HG03103 (cell line): ENCODE measurements around the gene RAB1B.
"Not testable (repeated sequence)": the region's sequence is repeated elsewhere in the genome, so short reads cannot be mapped to it uniquely, and the experiment has no call there.

ENCODE experiments used
- ATAC-seq: cut with Tn5 transposase; IDR thresholded peaks from one replicate; pipeline ENCODE4 v1.9.1; 2021; ENCODE audit warnings: low read depth; ENCODE audit not compliant: unreplicated experiment

RAB1B gene

GRCh38 chr11:66293777-66294625, 25.6 kb downstream of the RAB1B start:
- no peak for ATAC-seq

- ATAC-seq, result no peak
Measured at GRCh38 chr11:66294626-66295620, 26.5 kb downstream of the RAB1B start.

GRCh38 chr11:66297610-66298009, 29.2 kb downstream of the RAB1B start:
- ATAC-seq, result no peak

GRCh38 chr11:66299186-66299585, 30.7 kb downstream of the RAB1B start:
- no peak for ATAC-seq

- ATAC-seq, result no peak
Measured at GRCh38 chr11:66302656-66303055, 34.2 kb downstream of the RAB1B start.

- no peak for ATAC-seq
Measured at GRCh38 chr11:66309475-66309874, 41.0 kb downstream of the RAB1B start.

- no peak for ATAC-seq
Measured at GRCh38 chr11:66310324-66310723, 41.9 kb downstream of the RAB1B start.

GRCh38 chr11:66310803-66311440, 42.5 kb downstream of the RAB1B start:
- not testable (repeated sequence) for ATAC-seq

GRCh38 chr11:66311470-66311964, 43.1 kb downstream of the RAB1B start:
- ATAC-seq, result no peak

GRCh38 chr11:66311965-66312548, 43.6 kb downstream of the RAB1B start:
- peak; percentile 58 for ATAC-seq

- ATAC-seq, result peak; percentile 60
Measured at GRCh38 chr11:66312549-66313320, 44.3 kb downstream of the RAB1B start.

GRCh38 chr11:66313321-66314185, 45.1 kb downstream of the RAB1B start:
- ATAC-seq, result no peak

- ATAC-seq, result no peak
Measured at GRCh38 chr11:66314186-66314501, 45.7 kb downstream of the RAB1B start.

- no peak for ATAC-seq
Measured at GRCh38 chr11:66314561-66315497, 46.4 kb downstream of the RAB1B start.

GRCh38 chr11:66315498-66315885, 47.1 kb downstream of the RAB1B start:
- ATAC-seq, result no peak

GRCh38 chr11:66315921-66316811, 47.7 kb downstream of the RAB1B start:
- no peak for ATAC-seq

- no peak for ATAC-seq
Measured at GRCh38 chr11:66316849-66317251, 48.4 kb downstream of the RAB1B start, which contains the start of gene CD248. Gene CD248 (minus strand): TSS chr11:66317044. CDS start chr11:66317027, 17 bp downstream.
